Liver (tissue), 3 donors: ENCODE results near the gene TBC1D5.

Experiments
- ATF3 ChIP-seq: IDR thresholded peaks from 2 replicates; pipeline ENCODE4 v1.6.1; 2016; ENCODE audit warnings: antibody characterized with exemption
- JUND ChIP-seq, 2 donors: IDR thresholded peaks; 2 replicates each; pipeline ENCODE4 v1.6.1; 2016; ENCODE audit warnings: antibody characterized with exemption in 2 of 2
- RAD21 ChIP-seq, 2 donors: IDR thresholded peaks; 2 replicates each; pipeline ENCODE4 v1.6.1; 2016; ENCODE audit warnings: antibody characterized with exemption in 2 of 2, mild to moderate bottlenecking in 2 of 2
- YY1 ChIP-seq: IDR thresholded peaks from 2 replicates; pipeline ENCODE4 v1.6.1; 2016; ENCODE audit warnings: antibody characterized with exemption, mild to moderate bottlenecking
- ZBTB33 ChIP-seq: IDR thresholded peaks from 2 replicates; pipeline ENCODE4 v1.6.1; 2016; ENCODE audit warnings: antibody characterized with exemption
- TF ChIP-seq, protein P1 (sequence below): fragments of 150-350 bp; IDR thresholded peaks from 2 replicates; pipeline ENCODE4 v1.5.1; 2017; ENCODE audit warnings: improper control_type of control experiment, low read depth, low read length; ENCODE audit not compliant: missing input control
- donor health status: healthy.
- donor health status: healthy.

DNA sequence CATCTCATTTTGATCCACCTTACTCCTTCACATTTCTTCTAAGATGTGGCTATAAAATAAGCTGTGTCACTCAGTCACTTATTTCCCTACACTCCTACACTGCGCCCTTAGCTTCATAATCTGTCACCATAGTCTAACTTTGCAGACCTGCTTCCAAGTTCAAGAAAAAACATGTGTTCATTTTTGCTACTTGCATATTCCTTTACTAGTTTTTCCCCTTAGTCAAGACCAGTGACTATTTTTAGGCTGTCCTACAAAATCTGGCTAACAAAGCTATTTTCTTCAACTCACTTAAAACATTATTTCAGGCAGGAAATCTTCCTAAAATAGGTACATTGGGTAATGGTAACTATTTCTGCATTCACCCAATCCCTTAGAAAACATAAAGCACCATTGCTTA, 272.5 kb downstream of the TBC1D5 start:
- TF ChIP-seq, protein P1, sequence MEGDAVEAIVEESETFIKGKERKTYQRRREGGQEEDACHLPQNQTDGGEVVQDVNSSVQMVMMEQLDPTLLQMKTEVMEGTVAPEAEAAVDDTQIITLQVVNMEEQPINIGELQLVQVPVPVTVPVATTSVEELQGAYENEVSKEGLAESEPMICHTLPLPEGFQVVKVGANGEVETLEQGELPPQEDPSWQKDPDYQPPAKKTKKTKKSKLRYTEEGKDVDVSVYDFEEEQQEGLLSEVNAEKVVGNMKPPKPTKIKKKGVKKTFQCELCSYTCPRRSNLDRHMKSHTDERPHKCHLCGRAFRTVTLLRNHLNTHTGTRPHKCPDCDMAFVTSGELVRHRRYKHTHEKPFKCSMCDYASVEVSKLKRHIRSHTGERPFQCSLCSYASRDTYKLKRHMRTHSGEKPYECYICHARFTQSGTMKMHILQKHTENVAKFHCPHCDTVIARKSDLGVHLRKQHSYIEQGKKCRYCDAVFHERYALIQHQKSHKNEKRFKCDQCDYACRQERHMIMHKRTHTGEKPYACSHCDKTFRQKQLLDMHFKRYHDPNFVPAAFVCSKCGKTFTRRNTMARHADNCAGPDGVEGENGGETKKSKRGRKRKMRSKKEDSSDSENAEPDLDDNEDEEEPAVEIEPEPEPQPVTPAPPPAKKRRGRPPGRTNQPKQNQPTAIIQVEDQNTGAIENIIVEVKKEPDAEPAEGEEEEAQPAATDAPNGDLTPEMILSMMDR: no peak
- TF ChIP-seq YY1 (no peak), ATF3 (no peak), RAD21 (IDR thresholded peaks at IDR 0.05) (no peak), ZBTB33 (no peak), JUND (IDR thresholded peaks at IDR 0.05) (no peak)
